ENCODE results near the gene TPRN.

The TPRN gene

GRCh38 chr9:137220317-137221094 is 20.0 kb upstream of the TPRN start:
- no peak for DNase-seq (ENCODE audit: low read depth)
- TF ChIP-seq CTCF (conservative IDR thresholded peaks at IDR 0.05; ENCODE audit: low read depth, low read length), result no peak
- no peak overlapping the region for H3K4me3 ChIP-seq (ENCODE audit: low read length)

- no peak overlapping the region for H3K4me3 ChIP-seq (ENCODE audit: low read length)
- TF ChIP-seq CTCF (conservative IDR thresholded peaks at IDR 0.05; ENCODE audit: low read depth, low read length), result no peak
- no peak for DNase-seq (ENCODE audit: low read depth)
Observed at GRCh38 chr9:137219757-137220316, 19.3 kb upstream of the TPRN start.

GRCh38 chr9:137218754-137219271 is 18.3 kb upstream of the TPRN start:
- no peak overlapping the region for H3K4me3 ChIP-seq (ENCODE audit: low read length)
- DNase-seq (ENCODE audit: low read depth), result no peak
- TF ChIP-seq CTCF (conservative IDR thresholded peaks at IDR 0.05; ENCODE audit: low read depth, low read length), result no peak

GRCh38 chr9:137218212-137218753 is 17.7 kb upstream of the TPRN start:
- no peak overlapping the region for H3K4me3 ChIP-seq (ENCODE audit: low read length)
- no peak for DNase-seq (ENCODE audit: low read depth)
- TF ChIP-seq CTCF (conservative IDR thresholded peaks at IDR 0.05; ENCODE audit: low read depth, low read length), result no peak

- no peak for DNase-seq (ENCODE audit: low read depth)
- no peak for TF ChIP-seq CTCF (conservative IDR thresholded peaks at IDR 0.05; ENCODE audit: low read depth, low read length)
- no peak overlapping the region for H3K4me3 ChIP-seq (ENCODE audit: low read length)
Observed at GRCh38 chr9:137217276-137218211, 17.0 kb upstream of the TPRN start.

GRCh38 chr9:137216188-137216965 is 15.8 kb upstream of the TPRN start:
- DNase-seq (ENCODE audit: low read depth), result no peak
- no peak for TF ChIP-seq CTCF (conservative IDR thresholded peaks at IDR 0.05; ENCODE audit: low read depth, low read length)
- H3K4me3 ChIP-seq (ENCODE audit: low read length), result no peak overlapping the region

All from retinal pigment epithelial cell (primary cell).